Measurements from ENCODE around the gene SLC7A6OS.
A peak's percentile ranks its signal among the peaks of the same experiment; 100 is the strongest.

SLC7A6OS gene

DNA sequence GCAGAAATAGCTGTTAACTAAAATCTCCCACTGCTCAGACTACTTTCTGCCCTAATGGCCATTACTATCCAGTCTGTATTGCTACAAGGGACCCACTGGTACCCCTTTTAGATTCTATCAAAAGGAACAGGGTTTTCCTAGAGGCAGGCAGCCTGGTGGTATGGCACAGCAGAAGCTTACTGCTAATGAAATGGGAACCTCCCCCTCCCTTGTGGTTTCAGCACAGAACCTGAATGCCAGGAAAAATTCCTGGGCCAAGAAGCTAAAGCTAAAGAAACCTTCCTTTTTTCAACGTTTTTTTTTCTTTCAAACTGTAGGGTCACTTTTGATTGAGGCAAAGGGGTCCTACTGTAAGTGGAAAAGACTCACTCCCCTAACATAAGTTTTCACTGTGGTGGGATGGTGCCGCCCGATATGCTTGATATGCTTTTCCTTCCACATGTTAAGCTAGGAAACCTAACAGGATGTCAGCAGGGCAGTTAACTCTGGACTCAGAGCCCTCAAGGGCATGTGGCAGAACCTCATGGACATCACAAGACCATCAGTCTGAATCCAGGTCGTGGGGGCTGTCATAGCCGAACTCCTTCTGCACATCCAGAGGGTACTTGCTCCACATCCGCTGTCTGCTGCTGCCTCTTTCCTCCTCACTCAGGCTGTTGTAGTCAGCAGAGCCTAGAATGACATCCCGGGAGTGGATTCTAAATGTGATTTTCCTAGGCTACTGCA lies 9.8 kb downstream of the SLC7A6OS start:
- H3K36me3 Mint-ChIP-seq (ENCODE audit: low read depth): peaks cover 65% of the 10 kb centered on the region
- no peak overlapping the region for H3K4me3 Mint-ChIP-seq
- peaks cover 34% of the 10 kb centered on the region for H3K4me1 Mint-ChIP-seq
- peak overlapping the region in 1 of 3 experiments; percentile 81 for H3K27ac Mint-ChIP-seq
- H3K9me3 Mint-ChIP-seq: no peaks in the 10 kb centered on the region
- no peaks in the 10 kb centered on the region for H3K27me3 Mint-ChIP-seq (ENCODE audit: low read depth)
- TF ChIP-seq CTCF (IDR thresholded peaks at IDR 0.05; ENCODE audit: unreplicated experiment in 3 of 3): no peak

- TF ChIP-seq CTCF (IDR thresholded peaks at IDR 0.05; ENCODE audit: unreplicated experiment in 3 of 3): no peak
- peaks cover 34% of the 10 kb centered on the region for H3K4me1 Mint-ChIP-seq
- H3K4me3 Mint-ChIP-seq: no peak overlapping the region
- peaks cover 60% of the 10 kb centered on the region for H3K36me3 Mint-ChIP-seq (ENCODE audit: low read depth)
- H3K27ac Mint-ChIP-seq: peak overlapping the region in 2 of 3 experiments; percentile 81
- H3K27me3 Mint-ChIP-seq (ENCODE audit: low read depth): no peaks in the 10 kb centered on the region
- H3K9me3 Mint-ChIP-seq: no peaks in the 10 kb centered on the region
These were observed 10.9 kb downstream of the SLC7A6OS start for GRCh38 chr16:68299571-68300453.

GRCh38 chr16:68298907-68299561 lies 11.7 kb downstream of the SLC7A6OS start:
- H3K9me3 Mint-ChIP-seq: no peaks in the 10 kb centered on the region

DNA sequence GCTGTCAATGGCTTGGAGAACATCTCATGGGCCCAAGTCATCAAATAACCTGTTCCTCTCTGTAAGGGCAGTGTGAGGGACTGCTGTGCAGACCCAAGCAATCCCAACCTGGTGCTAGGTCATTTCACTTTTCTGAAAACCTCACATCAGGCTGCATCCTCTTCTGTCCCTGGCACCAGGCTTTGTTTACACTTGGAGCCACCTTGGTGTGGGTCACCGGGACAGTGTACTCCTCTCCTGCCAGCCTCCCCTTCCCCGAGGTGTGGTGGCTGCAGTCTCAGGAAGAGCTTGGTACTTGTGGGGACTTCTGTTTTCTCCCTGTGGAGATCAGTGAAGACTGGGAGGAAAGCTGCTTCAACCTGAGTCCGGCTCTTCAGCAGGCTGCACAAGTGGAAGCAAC lies 12.4 kb downstream of the SLC7A6OS start:
- H3K27me3 Mint-ChIP-seq (ENCODE audit: low read depth): peaks cover 3% of the 10 kb centered on the region
- H3K4me3 Mint-ChIP-seq: no peak overlapping the region
- H3K27ac Mint-ChIP-seq: peak overlapping the region in 2 of 3 experiments; percentile 48 to 81
- H3K9me3 Mint-ChIP-seq: no peaks in the 10 kb centered on the region
- no peak for TF ChIP-seq CTCF (IDR thresholded peaks at IDR 0.05; ENCODE audit: unreplicated experiment in 3 of 3)
- peaks cover 34% of the 10 kb centered on the region for H3K4me1 Mint-ChIP-seq
- H3K36me3 Mint-ChIP-seq (ENCODE audit: low read depth): peaks cover 55% of the 10 kb centered on the region

More at GRCh38 chr16:68298907-68299561, 11.7 kb downstream of the SLC7A6OS start:
- H3K27me3 Mint-ChIP-seq (ENCODE audit: low read depth): peaks cover 3% of the 10 kb centered on the region
- H3K36me3 Mint-ChIP-seq (ENCODE audit: low read depth): peaks cover 58% of the 10 kb centered on the region
- H3K27ac Mint-ChIP-seq: peak overlapping the region in 2 of 3 experiments; percentile 81
- no peak overlapping the region for H3K4me3 Mint-ChIP-seq
- H3K4me1 Mint-ChIP-seq: peaks cover 34% of the 10 kb centered on the region
- TF ChIP-seq CTCF (IDR thresholded peaks at IDR 0.05; ENCODE audit: unreplicated experiment in 3 of 3): no peak

- peaks cover 34% of the 10 kb centered on the region for H3K4me1 Mint-ChIP-seq
- H3K4me3 Mint-ChIP-seq: no peak overlapping the region
- TF ChIP-seq CTCF (IDR thresholded peaks at IDR 0.05; ENCODE audit: unreplicated experiment in 3 of 3): no peak
- H3K27ac Mint-ChIP-seq: peak overlapping the region in 1 of 3 experiments; percentile 81
- no peaks in the 10 kb centered on the region for H3K9me3 Mint-ChIP-seq
- peaks cover 3% of the 10 kb centered on the region for H3K27me3 Mint-ChIP-seq (ENCODE audit: low read depth)
- peaks cover 55% of the 10 kb centered on the region for H3K36me3 Mint-ChIP-seq (ENCODE audit: low read depth)
These were observed 12.8 kb downstream of the SLC7A6OS start for GRCh38 chr16:68297908-68298307.

Measured in nephron (organoid).